WI38 (cell line): ENCODE results near the gene PDIA6.

Experiments used
- H3K4me3 ChIP-seq: 2 replicates; pipeline ENCODE4 v1.5.1; 2011; ENCODE audit warnings: low read depth, mild to moderate bottlenecking, control low read depth, low read length
- TF ChIP-seq, protein P1 (sequence below): IDR thresholded peaks from 2 replicates; pipeline ENCODE4 v1.5.1; 2012; ENCODE audit warnings: low read depth, mild to moderate bottlenecking, control low read depth, low read length

PDIA6 gene

GRCh38 chr2:10792001-10792634 is 20.5 kb downstream of the PDIA6 start:
- H3K4me3 ChIP-seq, result no peak overlapping the region
- TF ChIP-seq, protein P1, sequence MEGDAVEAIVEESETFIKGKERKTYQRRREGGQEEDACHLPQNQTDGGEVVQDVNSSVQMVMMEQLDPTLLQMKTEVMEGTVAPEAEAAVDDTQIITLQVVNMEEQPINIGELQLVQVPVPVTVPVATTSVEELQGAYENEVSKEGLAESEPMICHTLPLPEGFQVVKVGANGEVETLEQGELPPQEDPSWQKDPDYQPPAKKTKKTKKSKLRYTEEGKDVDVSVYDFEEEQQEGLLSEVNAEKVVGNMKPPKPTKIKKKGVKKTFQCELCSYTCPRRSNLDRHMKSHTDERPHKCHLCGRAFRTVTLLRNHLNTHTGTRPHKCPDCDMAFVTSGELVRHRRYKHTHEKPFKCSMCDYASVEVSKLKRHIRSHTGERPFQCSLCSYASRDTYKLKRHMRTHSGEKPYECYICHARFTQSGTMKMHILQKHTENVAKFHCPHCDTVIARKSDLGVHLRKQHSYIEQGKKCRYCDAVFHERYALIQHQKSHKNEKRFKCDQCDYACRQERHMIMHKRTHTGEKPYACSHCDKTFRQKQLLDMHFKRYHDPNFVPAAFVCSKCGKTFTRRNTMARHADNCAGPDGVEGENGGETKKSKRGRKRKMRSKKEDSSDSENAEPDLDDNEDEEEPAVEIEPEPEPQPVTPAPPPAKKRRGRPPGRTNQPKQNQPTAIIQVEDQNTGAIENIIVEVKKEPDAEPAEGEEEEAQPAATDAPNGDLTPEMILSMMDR, result no peak

GRCh38 chr2:10790228-10790973 is 22.2 kb downstream of the PDIA6 start:
- no peak overlapping the region for H3K4me3 ChIP-seq
- TF ChIP-seq, protein P1, result no peak

GRCh38 chr2:10788855-10789254 is 23.7 kb downstream of the PDIA6 start:
- no peak overlapping the region for H3K4me3 ChIP-seq
- TF ChIP-seq, protein P1, result no peak

GRCh38 chr2:10787176-10787968 is 25.2 kb downstream of the PDIA6 start:
- TF ChIP-seq, protein P1, result no peak
- H3K4me3 ChIP-seq, result no peak overlapping the region

DNA sequence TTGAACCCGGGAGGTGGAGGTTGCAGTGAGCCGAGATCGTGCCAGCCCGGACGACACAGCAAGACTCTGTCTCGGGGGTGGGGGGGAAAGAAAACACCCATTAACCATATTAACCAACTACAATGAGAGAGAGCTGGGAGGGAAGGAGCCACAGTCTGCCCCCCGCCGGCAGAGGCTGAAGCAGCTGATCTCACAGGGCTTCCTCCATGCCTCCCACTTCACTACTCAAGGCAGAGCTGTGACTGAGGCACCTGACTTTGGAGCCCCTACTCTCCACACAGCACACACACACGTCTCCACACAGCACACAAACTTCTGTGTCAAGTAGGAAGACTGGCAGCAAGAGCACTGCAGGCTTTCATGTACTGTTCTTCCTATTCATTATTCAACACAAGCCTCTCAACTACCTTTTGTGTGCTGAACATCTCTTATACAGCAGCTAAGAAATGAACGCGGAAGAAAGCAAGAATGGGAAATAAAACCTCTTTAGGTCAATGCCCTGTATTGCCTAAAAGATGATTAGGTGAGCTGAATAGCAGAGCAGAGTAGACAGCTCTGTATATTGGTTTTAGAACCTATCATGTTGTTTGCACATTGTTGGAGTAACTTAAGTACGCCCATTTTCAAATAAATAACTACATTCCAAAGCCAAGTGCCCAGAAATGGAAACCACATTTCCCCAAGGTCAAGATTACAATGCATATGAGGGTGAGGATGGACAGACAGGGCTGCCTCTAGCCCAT is 26.2 kb downstream of the PDIA6 start:
- TF ChIP-seq, protein P1, result no peak
- H3K4me3 ChIP-seq, result no peak overlapping the region

GRCh38 chr2:10785260-10785659 is 27.3 kb downstream of the PDIA6 start:
- TF ChIP-seq, protein P1, result no peak

More at GRCh38 chr2:10785260-10785659, 27.3 kb downstream of the PDIA6 start:
- no peak overlapping the region for H3K4me3 ChIP-seq
